EH (cell line): ENCODE measurements around the gene GGT6.

ENCODE experiments used
- DNase-seq: peaks from one replicate; pipeline ENCODE4 v3.0.0-alpha.2; 2015; ENCODE audit warnings: low read depth

GGT6 gene

GRCh38 chr17:4551796-4552525 is 8.4 kb downstream of the GGT6 start:
- no peak for DNase-seq

- no peak for DNase-seq
These were observed 9.2 kb downstream of the GGT6 start for GRCh38 chr17:4551141-4551540.

- DNase-seq: no peak
These were observed 9.8 kb downstream of the GGT6 start for GRCh38 chr17:4550534-4551039.

GRCh38 chr17:4549781-4550533 is 10.4 kb downstream of the GGT6 start:
- DNase-seq: no peak

GRCh38 chr17:4548721-4549531 is 11.5 kb downstream of the GGT6 start:
- DNase-seq: peak; percentile 27

- no peak for DNase-seq
These were observed 12.3 kb downstream of the GGT6 start for GRCh38 chr17:4548061-4548461.

- DNase-seq: no peak
These were observed 13.1 kb downstream of the GGT6 start for GRCh38 chr17:4547118-4547906.

- DNase-seq: no peak
These were observed 15.0 kb downstream of the GGT6 start for GRCh38 chr17:4545217-4545951.

GRCh38 chr17:4544951-4545216 is 15.5 kb downstream of the GGT6 start:
- DNase-seq: no peak

GRCh38 chr17:4544135-4544950 is 16.0 kb downstream of the GGT6 start:
- no peak for DNase-seq

GRCh38 chr17:4543557-4544026 is 16.8 kb downstream of the GGT6 start:
- DNase-seq: no peak

- no peak for DNase-seq
These were observed 17.6 kb downstream of the GGT6 start for GRCh38 chr17:4542726-4543191.

GRCh38 chr17:4542003-4542725 is 18.2 kb downstream of the GGT6 start:
- DNase-seq: no peak

GRCh38 chr17:4541328-4542002 is 18.9 kb downstream of the GGT6 start:
- no peak for DNase-seq

- DNase-seq: no peak
These were observed 19.6 kb downstream of the GGT6 start for GRCh38 chr17:4540687-4541327.

- no peak for DNase-seq
These were observed 20.1 kb downstream of the GGT6 start for GRCh38 chr17:4540224-4540651.

- DNase-seq: no peak
These were observed 20.7 kb downstream of the GGT6 start for GRCh38 chr17:4539576-4540223.

- no peak for DNase-seq
These were observed 21.4 kb downstream of the GGT6 start for GRCh38 chr17:4539025-4539424.
